B cell (primary cell): ENCODE data around the gene SIK3. TPM values are rescaled to one million over a fixed set of nuclear protein-coding genes. Genes with fewer than 3 reads are reported as not detected.

Source experiments
- ATAC-seq: fragments of 200-7000 bp; cut with Tn5 transposase; one replicate; pipeline ENCODE4 v1.10.0; 2021; ENCODE audit warnings: low read depth, mild to moderate bottlenecking, moderate number of reproducible peaks, moderate library complexity
- CTCF ChIA-PET: fragments of 350-600 bp; sonication (Branson Sonifier 250); formaldehyde crosslinking; loops from one replicate; lab custom pipeline; 2021; ENCODE audit warnings: antibody characterized with exemption, inconsistent platforms; lab: Charles Lee
- POLR2A ChIA-PET: fragments of 350-600 bp; sonication (Branson Sonifier 250); formaldehyde crosslinking; loops from one replicate; lab custom pipeline; 2021; ENCODE audit warnings: antibody characterized with exemption; lab: Charles Lee
- DNase-seq: peaks from one replicate; pipeline ENCODE4 v3.0.0; 2013
- H2AFZ ChIP-seq: 2 replicates; pipeline ENCODE4 v1.6.1; 2012; ENCODE audit warnings: mild to moderate bottlenecking, low read depth, low read length; ENCODE audit not compliant: insufficient read depth, poor library complexity, severe bottlenecking
- H3K27ac ChIP-seq, 2 donors: 1 replicate in 1 of 2; 2 replicates in 1 of 2; pipeline ENCODE4 v1.5.1; 2012 to 2013; ENCODE audit warnings: low read length in 2 of 2, mild to moderate bottlenecking in 2 of 2, moderate library complexity in 1 of 2
- H3K27me3 ChIP-seq, 4 experiments: fragments of 200-600 bp in 1 of 4; sonication (generic) in 1 of 4; replicated peaks in 1 of 4; 1 replicate in 2 of 4; 2 replicates in 2 of 4; pipeline versions ENCODE4 v1.6.1 to v1.7.0; 2013 to 2016; ENCODE audit warnings: low read length in 3 of 4, mild to moderate bottlenecking in 2 of 4, mixed read lengths in 1 of 4, moderate library complexity in 1 of 4; ENCODE audit not compliant: insufficient read depth in 4 of 4, control insufficient read depth in 3 of 4; ENCODE audit errors: control extremely low read depth in 1 of 4
- H3K36me3 ChIP-seq, 2 experiments: replicated peaks in 1 of 2; 1 replicate in 1 of 2; 2 replicates in 1 of 2; pipeline versions ENCODE4 v1.6.1 to v1.7.1; 2013; ENCODE audit warnings: low read length in 1 of 2; ENCODE audit not compliant: insufficient read depth in 2 of 2, control insufficient read depth in 1 of 2; ENCODE audit errors: control extremely low read depth in 1 of 2, extremely low read depth in 1 of 2
- H3K4me1 ChIP-seq, 2 donors: fragments of 200-600 bp in 1 of 2; sonication (generic) in 1 of 2; 1 replicate in 1 of 2; 2 replicates in 1 of 2; pipeline versions ENCODE4 v1.5.1 to v1.6.1; 2013 to 2017; ENCODE audit warnings: low read length in 2 of 2; ENCODE audit not compliant: control insufficient read depth in 2 of 2, insufficient read depth in 2 of 2
- H3K4me2 ChIP-seq: replicated peaks from 2 replicates; pipeline ENCODE3; 2012; ENCODE audit warnings: mild to moderate bottlenecking, low read depth, low read length; ENCODE audit not compliant: poor library complexity, severe bottlenecking
- H3K4me3 ChIP-seq, 5 experiments: fragments of 200-600 bp in 1 of 5; sonication (generic) in 1 of 5; 1 replicate in 3 of 5; 2 replicates in 2 of 5; pipeline versions ENCODE4 v1.5.1 to v1.7.0; 2011 to 2016; ENCODE audit warnings: low read length in 4 of 5, mild to moderate bottlenecking in 4 of 5, low read depth in 2 of 5, control low read depth in 1 of 5, moderate library complexity in 1 of 5; ENCODE audit not compliant: insufficient read depth in 1 of 5; ENCODE audit errors: control extremely low read depth in 1 of 5, extremely low read depth in 1 of 5
- H3K79me2 ChIP-seq: fragments of 200-600 bp; sonication (generic); one replicate; pipeline ENCODE4 v1.6.0; 2016; ENCODE audit warnings: low read length; ENCODE audit not compliant: control insufficient read depth, insufficient read depth
- H3K9ac ChIP-seq: fragments of 200-600 bp; sonication (generic); 2 replicates; pipeline ENCODE4 v1.6.1; 2017; ENCODE audit warnings: mild to moderate bottlenecking, low read length, moderate library complexity
- H3K9me3 ChIP-seq, 3 donors: one replicate each; pipeline versions ENCODE4 v1.6.1 to v1.7.1; 2013; ENCODE audit warnings: low read length in 2 of 3; ENCODE audit not compliant: control insufficient read depth in 2 of 3, insufficient read depth in 1 of 3; ENCODE audit errors: control extremely low read depth in 1 of 3
- H4K20me1 ChIP-seq: 2 replicates; pipeline ENCODE4 v1.6.0; 2012; ENCODE audit warnings: mild to moderate bottlenecking, low read length; ENCODE audit not compliant: insufficient read depth, control insufficient read depth, poor library complexity, severe bottlenecking
- H3K27ac Mint-ChIP-seq: one replicate; pipeline ENCODE4 v1.8.0; 2021; ENCODE audit warnings: mixed read lengths
- H3K27me3 Mint-ChIP-seq: one replicate; pipeline ENCODE4 v1.8.0; 2021; ENCODE audit warnings: mixed read lengths
- H3K4me1 Mint-ChIP-seq: one replicate; pipeline ENCODE4 v1.8.0; 2021; ENCODE audit warnings: mixed read lengths
- H3K4me3 Mint-ChIP-seq: one replicate; pipeline ENCODE4 v1.8.0; 2021; ENCODE audit warnings: mixed read lengths
- H3K9me3 Mint-ChIP-seq: one replicate; pipeline ENCODE4 v1.8.0; 2022; ENCODE audit warnings: mixed read lengths; ENCODE audit not compliant: insufficient read depth
- EZH2 ChIP-seq: IDR thresholded peaks from 2 replicates; pipeline ENCODE4 v1.6.1; 2012; ENCODE audit warnings: borderline replicate concordance, low read depth, mild to moderate bottlenecking, moderate library complexity, low read length; ENCODE audit not compliant: insufficient read depth, poor library complexity, severe bottlenecking
- WGBS: methylation state at CpG from one replicate; pipeline ENCODE4 v1.1.5; 2013; ENCODE audit warnings: missing lambda C conversion rate; ENCODE audit not compliant: insufficient coverage; 5-methylcytosine and 5-hydroxymethylcytosine counted together
- intact Hi-C: fragments of 100-400 bp; cut with micrococcal nuclease; formaldehyde crosslinking; loops from one replicate; pipeline ENCODE4 v1.10.0; 2022
- polyA plus RNA-seq: library from polyadenylated mRNA; depleted of rRNA; stranded (reverse); fragments of >200 nt; gene quantifications from 2 replicates; pipeline ENCODE4 v1.2.3, GENCODE V29; 2012
- total RNA-seq, 2 donors: library from RNA; stranded (reverse); fragments of 120-200 nt in 1 of 2; gene quantifications; 1 replicate in 1 of 2; 2 replicates in 1 of 2; pipeline versions ENCODE4 v1.2.3 to v1.2.4, GENCODE V29; 2013 to 2022
- TF ChIP-seq, protein P1 (sequence below): fragments of 200-600 bp; IDR thresholded peaks from one replicate; pipeline ENCODE4 v1.8.0; 2022; ENCODE audit warnings: antibody characterized with exemption, mild to moderate bottlenecking

The SIK3 gene
- total and polyA plus RNA-seq, 2 donors (not counting 1 experiment from before 2014, with no cell fraction given), result 36.5 to 180 TPM

DNA sequence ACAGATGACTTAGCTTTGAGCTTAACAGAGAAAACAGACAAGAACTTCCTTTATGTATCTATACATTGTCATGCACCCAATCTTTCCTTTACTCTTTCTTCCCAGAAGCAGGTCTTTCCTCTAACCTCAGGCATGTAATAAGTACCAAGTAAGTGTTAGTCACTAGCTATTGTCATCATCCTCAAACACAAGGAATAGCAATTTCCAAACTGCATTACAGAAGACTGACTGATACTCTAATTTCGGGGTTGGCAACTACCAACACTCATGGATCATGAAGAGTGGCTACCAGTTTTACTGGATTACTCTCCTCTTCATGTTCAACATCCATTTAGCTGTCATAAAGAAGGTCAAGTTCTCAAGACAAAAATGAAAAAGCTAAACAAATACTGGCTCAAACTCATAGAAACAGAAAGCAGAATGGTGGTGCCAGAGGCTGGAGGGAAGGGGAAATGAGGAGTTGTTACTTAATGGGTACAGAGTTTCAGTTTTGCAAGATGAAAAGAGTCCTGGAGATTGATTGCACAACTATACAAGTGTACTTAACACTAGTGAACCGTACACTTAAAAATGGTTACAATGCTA is 111.6 kb downstream of the SIK3 start:
- H3K9me3 Mint-ChIP-seq, result no peaks in the 10 kb centered on the region
- CTCF ChIA-PET, result interaction anchor here (0.7 to 1.5 kb wide), 8 partner anchors 9 to 151 kb away, joined by 3 to 8 read pairs (median 3); no protein-coding TSS in a partner anchor
- intact Hi-C loops, result no loop called here
- H3K4me3 Mint-ChIP-seq, result peak overlapping the region; percentile 47
- peak overlapping the region; percentile 62 to 79 for H3K27ac ChIP-seq
- no peaks in the 10 kb centered on the region for H3K36me3 ChIP-seq
- DNase-seq, result peak; percentile 72
- peak overlapping the region; percentile 72 for H3K27ac Mint-ChIP-seq
- peak; percentile 74 for ATAC-seq
- peak overlapping the region in 2 of 5 experiments; percentile 20 to 32 for H3K4me3 ChIP-seq
- H3K9ac ChIP-seq, result peak overlapping the region; percentile 45
- peaks cover 74% of the 10 kb centered on the region for H3K4me1 Mint-ChIP-seq
- H3K4me2 ChIP-seq, result peak overlapping the region; percentile 67
- no peaks in the 10 kb centered on the region for H3K27me3 ChIP-seq
- no peak overlapping the region for H2AFZ ChIP-seq
- H3K4me1 ChIP-seq, result peaks cover 57 to 69% of the 10 kb centered on the region in 2 donors
- peaks cover 0 to 3% (median 0%) of the 10 kb centered on the region in 3 donors for H3K9me3 ChIP-seq
- no peaks in the 10 kb centered on the region for H3K27me3 Mint-ChIP-seq
- H3K79me2 ChIP-seq, result peaks cover 97% of the 10 kb centered on the region
- POLR2A ChIA-PET, result interaction anchor here (0.7 to 1.0 kb wide), 2 partner anchors 13 to 143 kb away, joined by 3 read pairs; no protein-coding TSS in a partner anchor
- TF ChIP-seq EZH2, result no peak
- TF ChIP-seq, protein P1, sequence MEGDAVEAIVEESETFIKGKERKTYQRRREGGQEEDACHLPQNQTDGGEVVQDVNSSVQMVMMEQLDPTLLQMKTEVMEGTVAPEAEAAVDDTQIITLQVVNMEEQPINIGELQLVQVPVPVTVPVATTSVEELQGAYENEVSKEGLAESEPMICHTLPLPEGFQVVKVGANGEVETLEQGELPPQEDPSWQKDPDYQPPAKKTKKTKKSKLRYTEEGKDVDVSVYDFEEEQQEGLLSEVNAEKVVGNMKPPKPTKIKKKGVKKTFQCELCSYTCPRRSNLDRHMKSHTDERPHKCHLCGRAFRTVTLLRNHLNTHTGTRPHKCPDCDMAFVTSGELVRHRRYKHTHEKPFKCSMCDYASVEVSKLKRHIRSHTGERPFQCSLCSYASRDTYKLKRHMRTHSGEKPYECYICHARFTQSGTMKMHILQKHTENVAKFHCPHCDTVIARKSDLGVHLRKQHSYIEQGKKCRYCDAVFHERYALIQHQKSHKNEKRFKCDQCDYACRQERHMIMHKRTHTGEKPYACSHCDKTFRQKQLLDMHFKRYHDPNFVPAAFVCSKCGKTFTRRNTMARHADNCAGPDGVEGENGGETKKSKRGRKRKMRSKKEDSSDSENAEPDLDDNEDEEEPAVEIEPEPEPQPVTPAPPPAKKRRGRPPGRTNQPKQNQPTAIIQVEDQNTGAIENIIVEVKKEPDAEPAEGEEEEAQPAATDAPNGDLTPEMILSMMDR, result no peak
- WGBS, result no CpG with 5 or more reads among the region's 2 CpGs
- H4K20me1 ChIP-seq, result no peaks in the 10 kb centered on the region

DNA sequence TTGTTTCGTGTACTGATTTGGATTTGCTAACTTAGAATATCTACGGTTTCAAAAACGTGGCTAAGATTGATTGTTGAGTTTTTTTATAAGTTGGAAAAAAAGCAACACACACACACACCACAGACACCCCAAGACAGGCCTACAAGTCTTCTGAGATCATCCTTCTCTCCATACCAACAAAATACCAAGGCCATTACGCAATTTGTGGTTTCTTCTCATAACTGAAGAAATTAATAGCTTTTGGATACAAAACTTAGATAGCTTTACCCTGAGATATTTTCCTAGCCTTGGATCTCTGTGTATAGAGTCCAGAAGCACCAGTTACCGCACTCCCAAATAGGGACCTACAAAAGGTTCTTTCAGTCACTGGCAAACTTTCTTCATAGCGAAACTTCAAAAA is 113.6 kb downstream of the SIK3 start:
- Histone ChIP-seq H3K79me2 (peaks cover 94% of the 10 kb centered on the region), H3K4me3 (no peak overlapping the region), H3K27ac (peak overlapping the region in 1 of 2 donors; percentile 42), H3K9me3 (peaks cover 0 to 3% (median 0%) of the 10 kb centered on the region in 3 donors), H3K4me1 (peaks cover 77% of the 10 kb centered on the region in 2 donors), H3K4me2 (no peak overlapping the region), H3K27me3 (no peaks in the 10 kb centered on the region), H4K20me1 (no peaks in the 10 kb centered on the region), H3K9ac (no peak overlapping the region), H3K36me3 (no peaks in the 10 kb centered on the region), H2AFZ (no peak overlapping the region)
- H3K4me1 Mint-ChIP-seq, result peaks cover 79% of the 10 kb centered on the region
- ChIA-PET POLR2A (no interaction called here), CTCF (interaction anchor here (0.9 to 1.4 kb wide), 2 partner anchors 8 to 56 kb away, joined by 3 read pairs; no protein-coding TSS in a partner anchor)
- intact Hi-C loops, result loop anchor here (5.0 kb wide), 1 partner anchor 38 kb away; no protein-coding TSS in a partner anchor
- ATAC-seq (no peak), DNase-seq (no peak)
- no peak overlapping the region for H3K4me3 Mint-ChIP-seq
- no peaks in the 10 kb centered on the region for H3K9me3 Mint-ChIP-seq
- H3K27me3 Mint-ChIP-seq, result no peaks in the 10 kb centered on the region
- TF ChIP-seq EZH2, result no peak
- TF ChIP-seq, protein P1, result no peak
- peak overlapping the region; percentile 1 for H3K27ac Mint-ChIP-seq
- 83% methylated on average over 1 of the region's 6 CpGs for WGBS
